ENCODE results near the gene GNA15. TPM values are rescaled to one million over a fixed set of nuclear protein-coding genes. Genes with fewer than 3 reads are reported as not detected.
A peak's percentile ranks its signal among the peaks of the same experiment; 100 is the strongest.

The GNA15 gene
- total and polyA plus RNA-seq, 2 of the 8 experiments (the other 6 are each of a cell fraction or from before 2014, with no cell fraction given), result 0.26 to 0.45 TPM

- H3K79me1 ChIP-seq (ENCODE audit: low read depth, low read length), result no peaks in the 10 kb centered on the region
- H3K23ac ChIP-seq (ENCODE audit: insufficient read length), result no peak overlapping the region
- CTCF ChIA-PET (ENCODE audit: partially characterized antibody), result interaction anchor here (1.8 to 12.0 kb wide), 2 partner anchors 10 to 20 kb away, joined by 9 to 166 read pairs; no protein-coding TSS in a partner anchor
- H3K56ac ChIP-seq (replicated peaks; ENCODE audit: insufficient read length, low read depth, low read length), result no peak overlapping the region
- no peak overlapping the region for H2AK5ac ChIP-seq (ENCODE audit: low read depth, low read length)
- H3K4me2 ChIP-seq (ENCODE audit: insufficient read depth in 1 of 2, low read depth in 2 of 2, low read length in 2 of 2), result no peak overlapping the region
- no peak overlapping the region for H3K4ac ChIP-seq (replicated peaks; ENCODE audit: insufficient read length, low read depth, low read length)
- no peak overlapping the region for H2BK120ac ChIP-seq (replicated peaks; ENCODE audit: low read depth, low read length)
- no peak overlapping the region for H2BK5ac ChIP-seq (ENCODE audit: low read depth, low read length)
- DNase-seq (ENCODE audit: low read depth in 1 of 2, low spot score in 2 of 2), result no peak
- FAIRE-seq, result no peak
- H3K9me3 ChIP-seq (ENCODE audit: insufficient read depth in 2 of 2, low read depth in 1 of 2, low read length in 1 of 2), result no peaks in the 10 kb centered on the region
- no peak overlapping the region for H3K14ac ChIP-seq (ENCODE audit: insufficient read length)
- POLR2A ChIA-PET (ENCODE audit: partially characterized antibody), result no interaction called here
- no peaks in the 10 kb centered on the region for H3K36me3 ChIP-seq (ENCODE audit: control insufficient read depth in 2 of 4, insufficient read depth in 4 of 4, low read length in 3 of 4)
- H3K27ac ChIP-seq (ENCODE audit: low read depth, low read length), result no peak overlapping the region
- TF ChIP-seq EGR1 (IDR thresholded peaks at IDR 0.05; ENCODE audit: borderline replicate concordance, low read depth, low read length) (no peak), SAP30 (IDR thresholded peaks at IDR 0.05; ENCODE audit: insufficient read depth, insufficient replicate concordance, low read length) (no peak), JUN (IDR thresholded peaks at IDR 0.05; ENCODE audit: low read depth, low read length) (no peak), POU5F1 (IDR thresholded peaks at IDR 0.05; ENCODE audit: low read depth, low read length) (no peak), CREB1 (IDR thresholded peaks at IDR 0.05) (no peak), ATF2 (IDR thresholded peaks at IDR 0.05; ENCODE audit: low read length) (no peak), CBX8 (IDR thresholded peaks at IDR 0.05; ENCODE audit: borderline replicate concordance, low read depth, low read length) (no peak), USF2 (IDR thresholded peaks at IDR 0.05; ENCODE audit: low read length) (no peak), SIRT6 (IDR thresholded peaks at IDR 0.05; ENCODE audit: low read length) (no peak), RAD21 (IDR thresholded peaks at IDR 0.05 in 1 of 2, conservative IDR thresholded peaks at IDR 0.05 in 1 of 2; ENCODE audit: low read depth in 2 of 2, low read length in 2 of 2) (no peak), HDAC2 (IDR thresholded peaks at IDR 0.05; ENCODE audit: borderline replicate concordance in 1 of 2, low read depth in 2 of 2, low read length in 2 of 2) (no peak)
- H2BK12ac ChIP-seq (ENCODE audit: low read depth, low read length), result no peak overlapping the region
- no peak overlapping the region for H2BK20ac ChIP-seq (ENCODE audit: low read length)
- no peak overlapping the region for H3K4me3 ChIP-seq (ENCODE audit: extremely low read depth in 1 of 4, insufficient read depth in 2 of 4, low read depth in 3 of 4, low read length in 4 of 4)
- peaks cover 0 to 7% of the 10 kb centered on the region in 2 experiments for H4K20me1 ChIP-seq (replicated peaks in 1 of 2; ENCODE audit: control insufficient read depth in 1 of 2, insufficient read depth in 2 of 2, low read length in 2 of 2)
- no peak overlapping the region for H2BK15ac ChIP-seq (ENCODE audit: low read length)
- WGBS, 2 experiments (ENCODE audit: extremely low coverage in 1 of 2, insufficient coverage in 1 of 2, insufficient read length in 1 of 2, insufficient replicate concordance in 2 of 2, low coverage in 1 of 2, low lambda C conversion rate in 2 of 2, missing lambda C conversion rate in 1 of 2), result 93% methylated on average over 17 of the region's 20 CpGs; no CpG with 5 or more reads in 1 of the 2 experiments
- H3K4me1 ChIP-seq (replicated peaks in 1 of 4; ENCODE audit: control insufficient read depth in 3 of 4, insufficient read depth in 4 of 4, low read length in 3 of 4), result peaks cover 0 to 5% (median 2%) of the 10 kb centered on the region in 4 experiments; a peak in 1 of 7 replicates
- H3K27me3 ChIP-seq (replicated peaks in 1 of 4; ENCODE audit: control insufficient read depth in 3 of 4, extremely low read depth in 1 of 4, insufficient read depth in 3 of 4, low read length in 3 of 4), result no peaks in the 10 kb centered on the region; a peak in 1 of 7 replicates
- H4K91ac ChIP-seq (replicated peaks; ENCODE audit: insufficient read length, low read length), result peak overlapping the region; percentile 54
- H4K5ac ChIP-seq (ENCODE audit: insufficient read length, low read depth, low read length), result no peak overlapping the region
- no peaks in the 10 kb centered on the region for H3K79me2 ChIP-seq (ENCODE audit: control insufficient read depth in 1 of 2, insufficient read depth in 2 of 2, low read length in 2 of 2)
- no peak overlapping the region for H3K18ac ChIP-seq (ENCODE audit: extremely low read depth, low read length)
- no peak overlapping the region for H4K8ac ChIP-seq (ENCODE audit: extremely low read depth, insufficient read depth, low read length)
- H3K9ac ChIP-seq (replicated peaks in 1 of 4; ENCODE audit: extremely low read depth in 1 of 4, low read depth in 3 of 4, low read length in 3 of 4), result no peak overlapping the region
- no peak overlapping the region for H2AFZ ChIP-seq (ENCODE audit: low read length)
- H3K23me2 ChIP-seq (ENCODE audit: low read depth, low read length), result peaks cover 4% of the 10 kb centered on the region; the same call in 1 of the 2 replicates
These were observed 12.7 kb downstream of the GNA15 start for GRCh38 chr19:3148503-3148902.
